IPS-20b (cell line): ENCODE data around the gene ALDH1A2.
"Not testable (repeated sequence)": the region's sequence is repeated elsewhere in the genome, so short reads cannot be mapped to it uniquely, and the experiment has no call there.

Source experiments
- H3K27ac ChIP-seq: one replicate; pipeline ENCODE4 v1.5.1; 2013; ENCODE audit warnings: low read length
- H3K27me3 ChIP-seq: 2 replicates; pipeline ENCODE4 v1.6.1; 2013; ENCODE audit warnings: mild to moderate bottlenecking, low read length, inconsistent platforms; ENCODE audit not compliant: insufficient read depth
- H3K36me3 ChIP-seq: 2 replicates; pipeline ENCODE4 v1.6.1; 2013; ENCODE audit warnings: low read depth, mild to moderate bottlenecking, inconsistent platforms, low read length, moderate library complexity; ENCODE audit not compliant: insufficient read depth
- H3K4me1 ChIP-seq: 2 replicates; pipeline ENCODE4 v1.6.1; 2013; ENCODE audit warnings: mild to moderate bottlenecking, control low read depth, inconsistent platforms, low read length, moderate library complexity; ENCODE audit not compliant: insufficient read depth
- H3K4me3 ChIP-seq: 2 replicates; pipeline ENCODE4 v1.5.1; 2013; ENCODE audit warnings: mild to moderate bottlenecking, low read length, inconsistent platforms
- H3K9ac ChIP-seq: 2 replicates; pipeline ENCODE4 v1.6.1; 2013; ENCODE audit warnings: low read depth, mild to moderate bottlenecking, inconsistent platforms, low read length, moderate library complexity
- H3K9me3 ChIP-seq: 2 replicates; pipeline ENCODE4 v1.6.1; 2013; ENCODE audit warnings: mild to moderate bottlenecking, low read depth, low read length, inconsistent platforms; ENCODE audit not compliant: insufficient read depth

The ALDH1A2 gene

DNA sequence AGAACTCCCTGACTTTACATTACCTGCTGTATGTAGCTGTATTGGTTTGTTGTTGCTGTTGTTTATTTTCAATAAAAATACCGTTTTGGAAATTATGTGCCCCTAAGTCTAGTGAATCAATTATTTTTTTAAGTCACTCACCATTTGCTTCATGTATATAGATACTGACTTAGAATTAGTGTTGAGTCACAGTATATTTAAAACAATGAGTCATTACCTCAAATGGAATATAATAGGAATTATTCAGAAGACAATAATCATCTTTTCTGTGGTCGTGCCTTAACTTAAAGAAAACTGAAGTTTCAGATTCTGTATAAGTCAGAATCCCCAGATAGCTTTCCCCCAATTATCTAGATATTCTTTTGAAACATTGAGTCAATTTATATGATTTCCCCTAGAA lies 21.0 kb upstream of the ALDH1A2 start:
- no peaks in the 10 kb centered on the region for H3K9me3 ChIP-seq
- no peak overlapping the region for H3K9ac ChIP-seq
- H3K27ac ChIP-seq, result no peak overlapping the region
- no peak overlapping the region for H3K4me3 ChIP-seq
- no peaks in the 10 kb centered on the region for H3K27me3 ChIP-seq
- H3K4me1 ChIP-seq, result no peaks in the 10 kb centered on the region
- no peaks in the 10 kb centered on the region for H3K36me3 ChIP-seq

DNA sequence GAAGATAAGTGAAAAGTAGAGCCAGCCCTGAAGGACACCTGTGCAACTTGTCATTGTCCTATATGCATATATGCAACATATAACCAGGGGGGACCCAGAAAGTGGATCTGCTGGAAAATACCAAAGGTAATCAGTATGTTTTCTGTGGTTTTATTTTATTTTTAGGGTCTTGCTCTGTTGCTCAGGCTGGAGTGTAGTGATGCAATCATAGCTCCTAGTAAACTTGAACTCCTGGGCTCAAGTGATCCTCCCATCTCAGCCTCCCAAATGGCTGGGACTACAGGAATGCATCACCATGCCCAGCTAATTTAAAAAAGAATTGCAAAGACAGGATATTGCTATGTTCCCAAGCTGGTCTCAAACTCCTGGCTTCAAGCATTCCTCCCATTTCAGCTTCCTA lies 18.0 kb upstream of the ALDH1A2 start:
- H3K9ac ChIP-seq, result no peak overlapping the region
- 0 out of 2 replicates have a peak, but pooled peaks cover 5% of the 10 kb centered on the region for H3K4me1 ChIP-seq
- no peak overlapping the region for H3K27ac ChIP-seq
- H3K4me3 ChIP-seq, result no peak overlapping the region
- H3K36me3 ChIP-seq, result no peaks in the 10 kb centered on the region
- H3K9me3 ChIP-seq, result no peaks in the 10 kb centered on the region
- no peaks in the 10 kb centered on the region for H3K27me3 ChIP-seq

GRCh38 chr15:58081891-58082290 lies 16.4 kb upstream of the ALDH1A2 start:
- H3K27ac ChIP-seq, result no peak overlapping the region
- H3K36me3 ChIP-seq, result no peaks in the 10 kb centered on the region
- H3K9me3 ChIP-seq, result no peaks in the 10 kb centered on the region
- no peak overlapping the region for H3K4me3 ChIP-seq
- no peak overlapping the region for H3K9ac ChIP-seq
- H3K4me1 ChIP-seq, result 0 out of 2 replicates have a peak, but pooled peaks cover 5% of the 10 kb centered on the region
- no peaks in the 10 kb centered on the region for H3K27me3 ChIP-seq

DNA sequence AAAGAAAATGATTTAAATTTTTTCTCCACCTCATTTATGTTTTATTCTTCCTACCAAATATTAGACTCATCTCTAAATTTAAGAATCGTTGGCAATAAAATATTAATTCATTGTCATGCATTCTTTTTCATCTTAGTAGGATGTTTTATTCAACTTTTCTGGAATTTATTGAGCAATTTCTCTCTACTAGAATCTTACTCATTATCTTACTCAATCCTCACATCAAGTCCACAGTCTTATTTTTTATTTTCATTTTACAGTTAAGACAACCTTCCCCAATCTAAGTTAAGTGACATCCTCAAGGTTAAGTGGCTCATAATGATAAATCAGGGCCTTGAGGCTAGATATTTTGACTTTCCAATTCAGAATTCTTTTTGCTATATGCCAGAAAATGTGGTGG lies 15.9 kb upstream of the ALDH1A2 start:
- Histone ChIP-seq H3K27me3 (no peaks in the 10 kb centered on the region), H3K9me3 (no peaks in the 10 kb centered on the region), H3K9ac (no peak overlapping the region), H3K4me1 (0 out of 2 replicates have a peak, but pooled peaks cover 5% of the 10 kb centered on the region), H3K36me3 (no peaks in the 10 kb centered on the region), H3K4me3 (no peak overlapping the region), H3K27ac (no peak overlapping the region)

DNA sequence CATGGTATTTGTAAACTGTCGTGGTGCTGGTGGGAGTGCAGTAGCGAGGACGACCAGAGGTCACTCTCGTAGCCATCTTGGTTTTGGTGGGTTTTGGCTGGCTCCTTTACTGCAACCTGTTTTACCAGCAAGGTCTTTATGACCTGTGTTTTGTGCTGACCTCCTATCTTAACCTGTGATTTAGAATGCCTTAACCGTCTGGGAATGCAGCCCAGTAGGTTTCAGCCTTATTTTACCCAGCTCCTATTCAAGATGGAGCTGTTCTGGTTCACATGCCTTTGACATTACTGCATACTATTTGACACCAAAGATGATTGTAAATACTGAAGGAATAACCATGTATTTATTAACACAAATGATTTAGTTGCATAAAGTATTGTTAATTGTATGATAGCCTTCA lies 15.4 kb upstream of the ALDH1A2 start:
- H3K4me3 ChIP-seq, result not testable (repeated sequence)

DNA sequence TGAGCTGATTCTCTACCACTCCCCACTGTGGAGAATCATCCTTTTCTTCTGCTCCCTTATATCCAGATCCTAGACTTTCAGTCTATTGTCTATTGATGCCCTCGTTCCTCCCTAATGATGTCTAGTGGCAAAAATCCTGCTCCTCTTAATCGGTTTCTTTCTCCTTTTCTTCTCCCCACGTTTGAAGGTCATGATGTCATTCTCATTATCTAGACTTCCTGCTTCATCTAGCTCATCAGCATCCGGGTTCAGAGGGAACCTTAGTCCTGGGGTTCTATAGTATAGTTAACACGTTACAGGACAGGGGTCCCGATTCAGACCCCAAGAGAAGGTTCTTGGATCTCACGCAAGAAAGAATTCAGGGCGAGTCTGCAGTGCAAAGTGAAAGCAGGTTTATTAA lies 14.9 kb upstream of the ALDH1A2 start:
- 0 out of 2 replicates have a peak, but pooled peaks cover 5% of the 10 kb centered on the region for H3K4me1 ChIP-seq
- no peaks in the 10 kb centered on the region for H3K9me3 ChIP-seq
- H3K27ac ChIP-seq, result no peak overlapping the region
- H3K36me3 ChIP-seq, result no peaks in the 10 kb centered on the region
- H3K27me3 ChIP-seq, result no peaks in the 10 kb centered on the region
- no peak overlapping the region for H3K9ac ChIP-seq
- no peak overlapping the region for H3K4me3 ChIP-seq

More for the DNA sequence above, 15.4 kb upstream of the ALDH1A2 start:
- not testable (repeated sequence) for H3K27ac ChIP-seq, H3K9ac ChIP-seq, H3K27me3 ChIP-seq, H3K36me3 ChIP-seq, H3K4me1 ChIP-seq, H3K9me3 ChIP-seq

- Histone ChIP-seq H3K27ac (no peak overlapping the region), H3K4me3 (no peak overlapping the region), H3K36me3 (no peaks in the 10 kb centered on the region), H3K4me1 (0 out of 2 replicates have a peak, but pooled peaks cover 5% of the 10 kb centered on the region), H3K9ac (no peak overlapping the region), H3K9me3 (no peaks in the 10 kb centered on the region), H3K27me3 (no peaks in the 10 kb centered on the region)
Observed at GRCh38 chr15:58078591-58078990, 13.1 kb upstream of the ALDH1A2 start.

- no peak overlapping the region for H3K27ac ChIP-seq
- H3K4me1 ChIP-seq, result 0 out of 2 replicates have a peak, but pooled peaks cover 5% of the 10 kb centered on the region
- no peaks in the 10 kb centered on the region; the same call in 1 of the 2 replicates for H3K27me3 ChIP-seq
- H3K4me3 ChIP-seq, result no peak overlapping the region
- no peaks in the 10 kb centered on the region for H3K9me3 ChIP-seq
- no peaks in the 10 kb centered on the region for H3K36me3 ChIP-seq
- no peak overlapping the region for H3K9ac ChIP-seq
Observed at GRCh38 chr15:58077427-58077826, 11.9 kb upstream of the ALDH1A2 start.

DNA sequence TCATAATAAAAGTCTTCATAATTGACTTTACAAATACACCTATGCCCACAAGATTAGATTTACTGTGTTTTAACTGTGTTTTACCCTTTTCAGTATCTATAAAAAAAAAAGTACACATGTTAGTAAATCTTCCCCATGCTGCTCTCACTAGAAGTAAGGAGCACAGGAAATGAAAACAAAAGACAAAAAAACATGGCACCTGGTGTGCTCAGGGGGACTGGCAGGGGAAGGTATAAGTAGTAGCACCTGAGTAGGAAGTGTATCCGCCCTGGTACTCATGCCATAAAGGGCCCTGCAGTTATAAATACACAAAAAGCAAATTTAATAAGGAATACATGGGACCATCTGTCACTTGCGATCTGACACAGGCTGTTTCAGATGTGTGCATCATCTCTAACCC lies 8.9 kb upstream of the ALDH1A2 start:
- Histone ChIP-seq H3K27ac (no peak overlapping the region), H3K9ac (no peak overlapping the region), H3K9me3 (no peaks in the 10 kb centered on the region), H3K36me3 (no peaks in the 10 kb centered on the region), H3K4me3 (no peak overlapping the region), H3K4me1 (no peaks in the 10 kb centered on the region), H3K27me3 (peaks cover 11% of the 10 kb centered on the region; the same call in 1 of the 2 replicates)

GRCh38 chr15:58070801-58071418 lies 5.4 kb upstream of the ALDH1A2 start:
- H3K36me3 ChIP-seq, result no peaks in the 10 kb centered on the region

GRCh38 chr15:58069008-58069407 lies 3.5 kb upstream of the ALDH1A2 start:
- Histone ChIP-seq H3K9ac (no peak overlapping the region), H3K36me3 (no peaks in the 10 kb centered on the region), H3K4me3 (no peak overlapping the region), H3K4me1 (0 out of 2 replicates have a peak, but pooled peaks cover 6% of the 10 kb centered on the region), H3K27ac (no peak overlapping the region), H3K9me3 (no peaks in the 10 kb centered on the region), H3K27me3 (peaks cover 65% of the 10 kb centered on the region)

More at GRCh38 chr15:58070801-58071418, 5.4 kb upstream of the ALDH1A2 start:
- H3K27me3 ChIP-seq, result peaks cover 46% of the 10 kb centered on the region
- H3K9me3 ChIP-seq, result no peaks in the 10 kb centered on the region
- H3K4me3 ChIP-seq, result no peak overlapping the region
- H3K4me1 ChIP-seq, result no peaks in the 10 kb centered on the region
- no peak overlapping the region for H3K27ac ChIP-seq
- no peak overlapping the region for H3K9ac ChIP-seq

DNA sequence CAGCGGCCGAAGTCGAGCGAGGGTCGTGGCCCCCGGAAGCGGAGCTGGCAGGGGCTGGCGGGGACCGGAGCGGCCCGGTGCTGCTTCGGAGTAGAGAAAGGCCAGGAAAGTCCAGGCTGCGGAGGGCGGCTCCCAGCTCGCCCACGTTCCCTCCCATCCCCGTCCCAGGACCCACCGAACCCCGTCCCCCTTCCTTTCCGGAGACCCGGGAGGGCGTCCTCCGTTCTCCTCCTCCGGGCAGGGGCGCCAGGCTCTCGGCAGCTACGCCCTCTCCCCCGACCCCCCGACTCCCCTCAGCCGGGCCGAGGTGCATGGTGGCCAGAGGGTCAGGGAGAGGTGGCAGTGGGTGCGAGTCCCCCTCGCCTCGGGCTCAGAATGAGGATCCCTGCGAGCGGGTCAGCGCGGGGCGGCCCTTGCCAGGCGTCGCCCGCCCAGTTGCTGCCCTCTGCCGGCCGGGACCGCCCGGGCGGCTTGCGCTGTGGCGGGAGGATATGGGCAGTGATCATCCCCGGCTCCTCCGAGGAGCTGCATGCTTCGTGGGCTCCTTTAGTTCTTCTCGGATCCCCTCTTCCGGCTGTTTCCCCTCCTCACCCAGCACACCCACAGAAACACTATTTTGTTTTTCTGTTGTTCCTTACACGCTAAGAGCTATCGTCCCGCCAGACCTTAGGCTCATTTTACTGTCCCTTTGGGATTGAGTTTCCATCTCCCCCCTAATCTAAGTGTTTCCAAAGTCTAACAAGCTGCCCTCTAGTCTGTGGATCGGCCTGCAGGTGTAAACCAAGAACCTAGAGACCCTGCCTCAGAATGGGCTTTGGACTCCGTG lies 744 bp upstream of the ALDH1A2 start:
- no peak overlapping the region for H3K9ac ChIP-seq
- no peaks in the 10 kb centered on the region for H3K9me3 ChIP-seq
- peak overlapping the region; percentile 64; the same call in 1 of the 2 replicates for H3K4me3 ChIP-seq

More for the DNA sequence above, 744 bp upstream of the ALDH1A2 start:
- Histone ChIP-seq H3K4me1 (0 out of 2 replicates have a peak, but pooled peaks cover 6% of the 10 kb centered on the region), H3K27me3 (peaks cover 93% of the 10 kb centered on the region), H3K27ac (no peak overlapping the region), H3K36me3 (no peaks in the 10 kb centered on the region)
